Smooth muscle cell (in vitro differentiated cells): ENCODE measurements around the gene RBM10. TPM values are rescaled to one million over a fixed set of nuclear protein-coding genes. Genes with fewer than 3 reads are reported as not detected.

Experiments used
- DNase-seq: peaks from one replicate; lab custom pipeline; 2025; ENCODE audit not compliant: unreplicated experiment; lab: John Stamatoyannopoulos, UW
- H2AFZ ChIP-seq: fragments of 200-600 bp; sonication (generic); 2 replicates; pipeline ENCODE4 v1.6.0; 2016; ENCODE audit warnings: antibody characterized with exemption, low read depth, mild to moderate bottlenecking
- H3F3A ChIP-seq: fragments of 200-600 bp; sonication (generic); 2 replicates; pipeline ENCODE4 v1.6.0; 2017; ENCODE audit warnings: antibody characterized with exemption, low read depth
- H3K27ac ChIP-seq: fragments of 200-600 bp; sonication (generic); 2 replicates; pipeline ENCODE4 v1.5.1; 2016; ENCODE audit warnings: low read depth, mild to moderate bottlenecking
- H3K27me3 ChIP-seq: fragments of 200-600 bp; sonication (generic); 2 replicates; pipeline ENCODE4 v1.6.1; 2016; ENCODE audit warnings: low read depth, mild to moderate bottlenecking
- H3K36me3 ChIP-seq: fragments of 200-600 bp; sonication (generic); 2 replicates; pipeline ENCODE4 v1.5.1; 2016; ENCODE audit warnings: low read depth
- H3K4me1 ChIP-seq: fragments of 200-600 bp; sonication (generic); 2 replicates; pipeline ENCODE4 v1.5.1; 2016; ENCODE audit warnings: low read depth
- H3K4me2 ChIP-seq: fragments of 200-600 bp; sonication (generic); 2 replicates; pipeline ENCODE4 v1.6.0; 2016; ENCODE audit warnings: mild to moderate bottlenecking
- H3K4me3 ChIP-seq: fragments of 200-600 bp; sonication (generic); 2 replicates; pipeline ENCODE4 v1.5.1; 2016; ENCODE audit warnings: mild to moderate bottlenecking
- H3K79me2 ChIP-seq: fragments of 200-600 bp; sonication (generic); 2 replicates; pipeline ENCODE4 v1.6.0; 2016; ENCODE audit warnings: low read depth, mild to moderate bottlenecking
- H3K9ac ChIP-seq: fragments of 200-600 bp; sonication (generic); 2 replicates; pipeline ENCODE4 v1.6.0; 2016; ENCODE audit warnings: low read depth
- H3K9me3 ChIP-seq: fragments of 200-600 bp; sonication (generic); replicated peaks from 2 replicates; pipeline ENCODE4 v1.5.1; 2016; ENCODE audit warnings: low read depth
- H4K20me1 ChIP-seq: fragments of 200-600 bp; sonication (generic); 2 replicates; pipeline ENCODE4 v1.6.0; 2016; ENCODE audit warnings: low read depth
- CTCF ChIP-seq: fragments of 200-600 bp; sonication (generic); IDR thresholded peaks from 2 replicates; pipeline ENCODE4 v1.5.1; 2017; ENCODE audit warnings: borderline replicate concordance, mild to moderate bottlenecking, antibody characterized with exemption; ENCODE audit not compliant: insufficient read depth, poor library complexity, severe bottlenecking
- WGBS: methylation state at CpG from one replicate; pipeline ENCODE4 v1.1.7; 2016; ENCODE audit warnings: low lambda C conversion rate; 5-methylcytosine and 5-hydroxymethylcytosine counted together
- polyA plus RNA-seq: library from polyadenylated mRNA; unstranded; fragments of >200 nt; fragmentation: Nextera tagmentation; extraction: Ambion mirVana; gene quantifications from 2 replicates; pipeline ENCODE4 v1.2.1, GENCODE V29; 2016
- total RNA-seq: library from RNA; depleted of rRNA; stranded (reverse); fragments of >200 nt; gene quantifications from 2 replicates; pipeline ENCODE4 v1.2.3, GENCODE V29; 2014

The RBM10 gene
- total and polyA plus RNA-seq, 2 experiments from 2014 or later, result 18.3 to 39.2 TPM

GRCh38 chrX:47232197-47232802 lies 87.3 kb downstream of the RBM10 start:
- Histone ChIP-seq H3F3A (peaks cover 15% of the 10 kb centered on the region), H4K20me1 (peaks cover 20% of the 10 kb centered on the region), H3K4me1 (peaks cover 23% of the 10 kb centered on the region), H3K9me3 (no peaks in the 10 kb centered on the region), H3K27ac (peak overlapping the region; percentile 100), H3K36me3 (no peaks in the 10 kb centered on the region), H3K9ac (peak overlapping the region; percentile 100), H2AFZ (peak overlapping the region; percentile 44), H3K79me2 (peaks cover 37% of the 10 kb centered on the region), H3K27me3 (no peaks in the 10 kb centered on the region), H3K4me2 (peak overlapping the region; percentile 87), H3K4me3 (peak overlapping the region; percentile 94)
- WGBS, result 61% methylated on average over 8 of the region's 8 CpGs
- DNase-seq, result no peak
- TF ChIP-seq CTCF, result no peak

- Histone ChIP-seq H3K9me3 (no peaks in the 10 kb centered on the region), H4K20me1 (peaks cover 21% of the 10 kb centered on the region), H3K4me2 (peak within 1 kb of the TSS; percentile 99), H3K27me3 (no peaks in the 10 kb centered on the region), H3K4me1 (peaks cover 23% of the 10 kb centered on the region), H3K27ac (peak within 1 kb of the TSS; percentile 100), H2AFZ (peak within 1 kb of the TSS; percentile 44), H3K9ac (peak within 1 kb of the TSS; percentile 100), H3F3A (peaks cover 15% of the 10 kb centered on the region), H3K4me3 (peak within 1 kb of the TSS; percentile 94), H3K79me2 (peaks cover 42% of the 10 kb centered on the region), H3K36me3 (no peaks in the 10 kb centered on the region)
- 1% methylated on average over 43 of the region's 46 CpGs for WGBS
- no peak for TF ChIP-seq CTCF
- DNase-seq, result no peak
Measured at GRCh38 chrX:47232803-47233332, 87.8 kb downstream of the RBM10 start, which contains the start of gene USP11. Gene USP11, plus strand, starts transcription at chrX:47233009. Its CDS starts 35 bp downstream, at chrX:47233044.

GRCh38 chrX:47233333-47234113 lies 88.5 kb downstream of the RBM10 start:
- Histone ChIP-seq H3K9ac (peak overlapping the region; percentile 100), H3K9me3 (no peaks in the 10 kb centered on the region), H3K4me1 (peaks cover 23% of the 10 kb centered on the region), H4K20me1 (peaks cover 27% of the 10 kb centered on the region), H3K4me2 (peak overlapping the region; percentile 99), H2AFZ (no peak overlapping the region), H3F3A (peaks cover 15% of the 10 kb centered on the region), H3K4me3 (peak overlapping the region; percentile 94), H3K27ac (peak overlapping the region; percentile 100), H3K79me2 (peaks cover 49% of the 10 kb centered on the region), H3K27me3 (no peaks in the 10 kb centered on the region), H3K36me3 (no peaks in the 10 kb centered on the region)
- TF ChIP-seq CTCF, result no peak
- peak; percentile 97 for DNase-seq
- 1% methylated on average over 36 of the region's 51 CpGs for WGBS
